Effector memory CD8-positive, alpha-beta T cell (primary cell): ENCODE results near the gene SRSF10.

Source experiments
- ATAC-seq: fragments of 150-1000 bp; cut with Tn5 transposase; replicated peaks from 2 replicates; pipeline ENCODE4 v1.10.0; 2021; ENCODE audit warnings: mild to moderate bottlenecking, moderate library complexity
- DNase-seq, 3 experiments: peaks; one replicate each; pipeline ENCODE4 v3.0.0; 2021
- H3K27ac Mint-ChIP-seq, 2 donors: one replicate each; pipeline ENCODE4 v1.8.0; 2022; ENCODE audit warnings: mild to moderate bottlenecking in 2 of 2, mixed read lengths in 2 of 2, moderate library complexity in 2 of 2
- H3K27me3 Mint-ChIP-seq, 2 donors: one replicate each; pipeline ENCODE4 v1.8.0; 2022; ENCODE audit warnings: mixed read lengths in 2 of 2
- H3K36me3 Mint-ChIP-seq: one replicate; pipeline ENCODE4 v1.8.0; 2022; ENCODE audit warnings: mild to moderate bottlenecking, moderate library complexity, mixed read lengths; ENCODE audit not compliant: insufficient read depth
- H3K4me1 Mint-ChIP-seq, 2 donors: one replicate each; pipeline ENCODE4 v1.8.0; 2022; ENCODE audit warnings: low read depth in 2 of 2, mixed read lengths in 2 of 2
- H3K4me3 Mint-ChIP-seq, 2 donors: one replicate each; pipeline ENCODE4 v1.8.0; 2022; ENCODE audit warnings: mild to moderate bottlenecking in 2 of 2, mixed read lengths in 2 of 2, moderate library complexity in 2 of 2
- H3K9me3 Mint-ChIP-seq, 2 donors: one replicate each; pipeline ENCODE4 v1.8.0; 2022; ENCODE audit warnings: mixed read lengths in 2 of 2

SRSF10 gene

DNA sequence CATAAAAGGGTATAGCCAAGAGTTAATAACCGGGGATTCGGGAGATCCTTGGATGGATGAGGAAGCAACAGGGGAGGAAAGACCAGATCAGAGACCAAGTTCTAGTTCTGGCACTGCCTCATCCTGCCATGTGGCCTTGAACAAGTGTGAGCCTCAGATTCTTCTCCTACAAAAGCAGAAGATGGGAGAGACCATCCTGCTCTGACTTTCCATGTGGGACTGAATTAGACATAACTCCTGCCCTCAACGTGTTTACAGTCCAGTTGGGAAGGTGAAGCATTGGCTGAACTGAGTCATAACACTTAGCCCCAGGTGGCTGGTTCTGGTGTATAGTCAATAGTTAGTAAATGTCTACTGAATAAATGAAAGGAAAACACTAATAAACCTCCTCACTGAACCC is 54.8 kb downstream of the SRSF10 start:
- H3K27me3 Mint-ChIP-seq: peaks cover 6 to 35% of the 10 kb centered on the region in 2 donors
- H3K9me3 Mint-ChIP-seq: no peaks in the 10 kb centered on the region
- H3K4me1 Mint-ChIP-seq: no peaks in the 10 kb centered on the region
- ATAC-seq (no peak), DNase-seq (no peak)
- no peak overlapping the region for H3K4me3 Mint-ChIP-seq
- H3K36me3 Mint-ChIP-seq: no peaks in the 10 kb centered on the region
- H3K27ac Mint-ChIP-seq: no peak overlapping the region

DNA sequence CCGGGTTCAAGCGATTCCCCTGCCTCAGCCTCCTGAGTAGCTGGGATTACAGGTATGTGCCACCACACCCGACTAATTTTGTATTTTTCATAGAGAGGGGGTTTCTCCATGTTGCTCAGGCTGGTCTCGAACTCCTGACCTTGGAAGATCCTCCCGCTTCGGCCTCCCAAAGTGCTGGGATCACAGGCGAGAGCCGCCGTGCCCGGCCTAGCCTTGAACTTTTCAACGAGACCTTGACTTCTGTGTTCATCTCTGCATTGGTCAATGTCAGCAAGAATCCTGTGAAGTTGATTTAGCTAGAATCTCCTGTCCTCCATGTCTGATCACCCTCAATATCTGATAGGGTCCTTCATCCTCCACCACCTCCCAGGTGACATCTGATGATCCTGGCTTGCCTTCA is 55.5 kb downstream of the SRSF10 start:
- H3K36me3 Mint-ChIP-seq: no peaks in the 10 kb centered on the region
- no peaks in the 10 kb centered on the region for H3K9me3 Mint-ChIP-seq
- peaks cover 5 to 34% of the 10 kb centered on the region in 2 donors for H3K27me3 Mint-ChIP-seq
- H3K4me1 Mint-ChIP-seq: no peaks in the 10 kb centered on the region
- H3K4me3 Mint-ChIP-seq: no peak overlapping the region
- no peak for DNase-seq
- no peak for ATAC-seq
- no peak overlapping the region for H3K27ac Mint-ChIP-seq

DNA sequence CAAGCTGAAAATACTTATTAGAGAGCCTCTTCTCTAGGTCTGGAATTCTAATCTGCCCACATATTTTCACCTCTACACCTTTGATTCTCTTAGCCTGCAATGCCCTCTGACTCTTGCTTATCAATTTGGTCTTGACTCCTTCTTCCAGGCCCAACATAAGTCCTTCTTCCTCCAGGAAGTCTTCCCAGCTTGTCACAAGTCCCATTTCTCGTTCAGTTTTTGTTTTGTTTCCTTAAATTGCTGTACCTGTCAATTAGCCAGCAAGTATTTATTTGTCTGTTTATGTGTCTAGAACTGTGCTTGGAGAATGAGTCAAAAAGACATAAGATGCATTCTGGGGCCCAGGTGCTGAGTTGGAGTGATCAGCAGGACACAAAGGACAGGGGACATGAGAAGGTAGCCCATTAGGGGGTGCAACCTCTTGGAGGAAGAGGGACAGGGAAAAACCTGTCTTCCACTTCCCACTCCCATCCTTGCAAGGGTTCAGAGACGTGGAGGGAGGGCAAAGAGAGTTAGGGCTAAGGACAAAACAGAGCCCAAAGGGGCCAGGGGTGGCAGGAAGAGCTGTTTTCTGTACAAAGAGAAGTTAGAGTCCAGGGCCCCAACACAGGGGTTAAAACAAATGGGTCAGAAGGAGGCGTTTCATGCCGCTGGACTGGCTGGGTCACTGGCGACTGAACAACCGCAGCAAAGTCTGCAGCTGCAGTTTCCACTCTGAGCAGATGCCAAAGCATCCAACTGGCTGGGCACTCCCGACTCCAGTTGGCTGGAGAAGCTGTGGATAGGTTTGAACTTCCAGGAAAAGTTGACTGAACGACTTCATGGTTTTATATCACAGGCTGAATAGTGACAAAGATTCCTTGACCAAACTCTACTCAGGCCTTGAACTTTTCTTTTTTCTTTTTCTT is 56.3 kb downstream of the SRSF10 start:
- DNase-seq (no peak), ATAC-seq (no peak)
- Mint-ChIP-seq H3K9me3 (no peaks in the 10 kb centered on the region), H3K27me3 (peaks cover under 1 to 26% of the 10 kb centered on the region in 2 donors), H3K4me3 (no peak overlapping the region), H3K36me3 (no peaks in the 10 kb centered on the region), H3K27ac (no peak overlapping the region), H3K4me1 (no peaks in the 10 kb centered on the region)

DNA sequence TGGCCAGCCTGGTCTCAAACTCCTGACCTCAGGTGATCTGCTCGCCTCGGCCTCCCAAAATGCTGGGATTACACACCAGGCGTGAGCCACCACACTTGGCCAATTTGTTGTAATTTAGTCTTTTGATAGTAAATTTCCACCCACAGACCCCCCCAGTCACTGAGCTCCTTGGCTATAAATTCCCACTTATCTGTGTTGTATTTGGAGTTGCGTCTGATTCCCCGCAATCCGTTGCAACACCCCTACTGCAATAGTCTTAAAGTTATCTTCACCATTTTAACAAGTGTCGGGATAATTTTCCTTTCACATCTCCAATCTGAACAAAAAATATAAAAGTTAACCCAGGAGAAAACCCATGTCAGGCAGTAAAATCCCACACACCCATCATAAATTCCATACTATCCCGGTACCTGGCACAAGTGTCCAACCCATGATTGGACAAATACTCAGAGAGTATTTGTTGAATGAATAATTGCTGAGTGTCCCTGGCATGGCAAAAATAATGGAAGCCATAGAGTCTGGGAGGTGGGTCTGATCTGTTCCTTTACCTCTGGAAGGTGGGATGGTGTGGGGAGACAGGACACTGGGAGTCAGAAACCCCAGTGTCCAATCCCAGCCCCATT is 57.7 kb downstream of the SRSF10 start:
- Mint-ChIP-seq H3K4me1 (no peaks in the 10 kb centered on the region), H3K27ac (no peak overlapping the region)

DNA sequence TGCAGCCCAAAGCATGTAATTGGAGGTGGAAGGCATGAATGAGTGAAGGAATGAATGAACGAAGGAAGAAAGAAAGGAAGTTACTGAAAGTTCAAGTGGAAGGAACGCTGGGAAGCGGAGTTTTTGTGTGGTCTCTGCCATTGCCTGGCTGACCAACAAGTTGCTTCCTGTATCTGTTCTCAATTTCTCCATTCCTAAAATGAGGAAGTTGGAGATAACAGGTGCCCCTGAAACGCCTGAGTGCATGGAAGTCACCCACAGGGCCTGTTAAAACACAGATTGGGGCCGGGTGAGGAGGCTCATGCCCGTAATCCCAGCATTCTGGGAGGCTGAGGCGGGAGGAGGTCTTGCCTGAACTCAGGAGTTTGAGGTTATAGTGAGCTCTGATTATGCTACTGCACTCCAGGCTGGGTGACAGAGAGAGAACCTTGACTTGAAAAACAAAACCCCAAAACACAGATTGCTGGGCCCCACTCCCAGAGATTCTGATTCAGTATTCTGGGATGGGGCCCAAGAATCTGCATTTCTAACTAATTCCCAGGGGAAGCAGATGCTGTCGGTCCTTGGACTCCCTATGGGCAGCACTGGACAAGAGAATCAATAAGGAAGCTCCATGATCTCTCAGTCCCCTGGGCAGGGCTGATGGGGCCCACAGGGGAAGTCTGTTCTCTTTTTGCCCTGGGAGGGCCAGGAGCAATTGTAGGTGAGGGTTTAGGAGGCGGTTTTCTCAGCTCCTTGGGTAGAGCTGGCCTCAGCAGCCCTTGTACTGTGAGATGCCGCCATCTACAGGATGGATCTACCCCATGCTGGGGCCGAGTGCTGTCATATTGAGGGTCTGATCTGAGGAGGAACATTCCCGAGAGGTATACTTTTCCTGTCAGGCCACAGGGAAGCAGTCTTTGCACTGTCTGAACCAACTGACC is 63.7 kb downstream of the SRSF10 start:
- Mint-ChIP-seq H3K4me1 (peaks cover 21 to 36% of the 10 kb centered on the region in 2 donors), H3K9me3 (no peaks in the 10 kb centered on the region), H3K27ac (no peak overlapping the region), H3K4me3 (no peak overlapping the region), H3K36me3 (no peaks in the 10 kb centered on the region), H3K27me3 (no peaks in the 10 kb centered on the region)
- ATAC-seq: peak; percentile 89
- DNase-seq: peak; percentile 48 to 68 (median 51)

More for the DNA sequence above, 57.7 kb downstream of the SRSF10 start:
- Mint-ChIP-seq H3K27me3 (peaks cover 0 to 13% of the 10 kb centered on the region in 2 donors), H3K36me3 (no peaks in the 10 kb centered on the region), H3K4me3 (no peak overlapping the region), H3K9me3 (no peaks in the 10 kb centered on the region)
- ATAC-seq (no peak), DNase-seq (no peak)

DNA sequence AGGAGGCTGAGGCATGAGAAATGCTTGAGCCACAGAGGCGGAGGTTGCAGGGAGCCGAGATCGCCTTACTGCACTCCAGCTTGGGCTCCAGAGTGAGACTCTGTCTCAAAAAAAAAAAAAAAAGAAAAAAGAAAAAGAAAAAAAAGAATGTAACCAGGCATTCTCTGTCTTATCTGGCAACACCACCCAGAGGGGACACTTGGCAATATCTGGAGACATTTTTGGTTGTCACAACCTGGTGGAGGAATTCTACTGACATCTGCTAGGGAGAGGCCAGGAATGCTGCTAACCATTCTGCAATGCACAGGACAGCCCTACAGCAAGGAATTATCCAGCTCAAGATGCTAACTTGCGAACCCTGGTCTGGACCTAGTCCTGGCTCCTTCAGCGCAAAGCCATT is 64.7 kb downstream of the SRSF10 start:
- Mint-ChIP-seq H3K27ac (no peak overlapping the region), H3K4me1 (peaks cover 29 to 45% of the 10 kb centered on the region in 2 donors), H3K4me3 (no peak overlapping the region), H3K9me3 (no peaks in the 10 kb centered on the region), H3K27me3 (no peaks in the 10 kb centered on the region), H3K36me3 (no peaks in the 10 kb centered on the region)
- ATAC-seq (no peak), DNase-seq (no peak)

DNA sequence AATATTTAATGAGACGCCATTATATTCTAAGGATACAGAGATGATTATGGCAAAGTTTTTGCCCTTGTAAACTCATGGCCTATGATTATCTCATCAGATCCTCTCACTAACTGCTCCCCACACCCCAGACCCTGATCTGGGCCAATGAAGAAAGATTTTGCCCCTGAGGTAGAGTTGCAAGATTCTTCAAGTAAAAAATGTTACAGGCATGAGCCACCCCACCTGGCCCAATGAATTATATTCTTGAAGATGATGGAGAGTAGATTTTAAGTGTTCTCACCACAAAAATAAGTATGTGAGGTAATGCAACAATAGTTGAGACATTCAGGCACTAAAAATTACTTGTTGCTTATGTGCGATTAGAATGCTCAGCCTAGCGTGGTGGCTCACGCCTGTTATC is 65.2 kb downstream of the SRSF10 start:
- Mint-ChIP-seq H3K36me3 (no peaks in the 10 kb centered on the region), H3K4me1 (peaks cover 31 to 50% of the 10 kb centered on the region in 2 donors), H3K9me3 (no peaks in the 10 kb centered on the region), H3K27me3 (no peaks in the 10 kb centered on the region), H3K4me3 (peak overlapping the region in 1 of 2 donors; percentile 18), H3K27ac (peak overlapping the region in 1 of 2 donors; percentile 75)
- no peak for ATAC-seq
- no peak for DNase-seq
